HG03558 (cell line): ENCODE measurements around the gene NEMP2.
"Not testable (repeated sequence)": the region's sequence is repeated elsewhere in the genome, so short reads cannot be mapped to it uniquely, and the experiment has no call there.

Experiments
- ATAC-seq: cut with Tn5 transposase; IDR thresholded peaks from one replicate; pipeline ENCODE4 v1.9.1; 2021; ENCODE audit warnings: moderate number of reproducible peaks; ENCODE audit not compliant: unreplicated experiment; ENCODE audit errors: extremely low read depth

The NEMP2 gene

GRCh38 chr2:190499273-190499672 lies 35.2 kb downstream of the NEMP2 start:
- no peak for ATAC-seq

- no peak for ATAC-seq
Observed at GRCh38 chr2:190497428-190497827, 37.1 kb downstream of the NEMP2 start.

GRCh38 chr2:190494600-190495227 lies 39.8 kb downstream of the NEMP2 start:
- ATAC-seq = not testable (repeated sequence)

- no peak for ATAC-seq
Observed at GRCh38 chr2:190493095-190493494, 41.4 kb downstream of the NEMP2 start.

GRCh38 chr2:190490502-190490901 lies 44.0 kb downstream of the NEMP2 start:
- no peak for ATAC-seq

- ATAC-seq = no peak
Observed at GRCh38 chr2:190489475-190489874, 45.0 kb downstream of the NEMP2 start.

GRCh38 chr2:190488516-190489233 lies 45.8 kb downstream of the NEMP2 start:
- no peak for ATAC-seq

GRCh38 chr2:190486037-190486623 lies 48.4 kb downstream of the NEMP2 start:
- ATAC-seq = no peak

GRCh38 chr2:190482451-190482850 lies 52.1 kb downstream of the NEMP2 start:
- ATAC-seq = no peak

GRCh38 chr2:190481339-190481738 lies 53.2 kb downstream of the NEMP2 start:
- ATAC-seq = no peak

- no peak for ATAC-seq
Observed at GRCh38 chr2:190478572-190479195, 55.8 kb downstream of the NEMP2 start.

GRCh38 chr2:190477661-190478454 lies 56.7 kb downstream of the NEMP2 start:
- ATAC-seq = no peak

- no peak for ATAC-seq
Observed at GRCh38 chr2:190470256-190470826, 64.2 kb downstream of the NEMP2 start.

GRCh38 chr2:190469771-190470170 lies 64.8 kb downstream of the NEMP2 start:
- ATAC-seq = no peak

- no peak for ATAC-seq
Observed at GRCh38 chr2:190468814-190469569, 65.5 kb downstream of the NEMP2 start.

- ATAC-seq = not testable (repeated sequence)
Observed at GRCh38 chr2:190468354-190468753, 66.2 kb downstream of the NEMP2 start.

- no peak for ATAC-seq
Observed at GRCh38 chr2:190467575-190468083, 66.9 kb downstream of the NEMP2 start.

GRCh38 chr2:190466819-190467446 lies 67.6 kb downstream of the NEMP2 start:
- ATAC-seq = no peak

GRCh38 chr2:190465060-190465459 lies 69.5 kb downstream of the NEMP2 start:
- ATAC-seq = peak; percentile 30
